HepG2 (cell line): ENCODE measurements around the gene CERS1. TPM values are rescaled to one million over a fixed set of nuclear protein-coding genes. Genes with fewer than 3 reads are reported as not detected.
A peak's percentile ranks its signal among the peaks of the same experiment; 100 is the strongest.

Experiments
- BATF2 ChIP-seq: sonication (generic); formaldehyde crosslinking; IDR thresholded peaks from 2 replicates; pipeline ENCODE4 v1.8.0; 2022; ENCODE audit warnings: mild to moderate bottlenecking, missing genetic modification reagents, moderate library complexity
- DMAP1 ChIP-seq: IDR thresholded peaks from 2 replicates; pipeline ENCODE4 v1.6.1; 2016
- ELF1 ChIP-seq: sonication (generic); formaldehyde crosslinking; IDR thresholded peaks from 2 replicates; pipeline ENCODE4 v1.4.0; 2020; ENCODE audit warnings: missing genetic modification reagents
- FOXP1 ChIP-seq, 2 experiments: fragments of 450-650 bp in 1 of 2; IDR thresholded peaks; 2 replicates each; pipeline ENCODE4 v1.6.1; 2017 to 2018; ENCODE audit warnings: antibody characterized with exemption in 1 of 2
- GFI1 ChIP-seq: sonication (generic); formaldehyde crosslinking; IDR thresholded peaks from 2 replicates; pipeline ENCODE4 v1.5.0; 2020; ENCODE audit warnings: missing genetic modification reagents, mild to moderate bottlenecking, borderline replicate concordance
- JUNB ChIP-seq: sonication (generic); formaldehyde crosslinking; IDR thresholded peaks from 2 replicates; pipeline ENCODE4 v1.8.0; 2022; ENCODE audit warnings: missing genetic modification reagents, mild to moderate bottlenecking, borderline replicate concordance
- MED1 ChIP-seq: sonication (generic); formaldehyde crosslinking; IDR thresholded peaks from 2 replicates; pipeline ENCODE4 v1.4.0; 2020; ENCODE audit warnings: missing genetic modification reagents
- MIXL1 ChIP-seq: IDR thresholded peaks from 2 replicates; pipeline ENCODE4 v1.6.1; 2016
- MXD4 ChIP-seq: IDR thresholded peaks from 2 replicates; pipeline ENCODE4 v1.6.1; 2016; ENCODE audit warnings: mild to moderate bottlenecking, missing biosample characterization, missing genetic modification reagents
- NCOA5 ChIP-seq: sonication (generic); formaldehyde crosslinking; IDR thresholded peaks from 2 replicates; pipeline ENCODE4 v1.4.0; 2020; ENCODE audit warnings: missing genetic modification reagents
- RAD21 ChIP-seq: fragments of 450-650 bp; formaldehyde crosslinking; IDR thresholded peaks from 2 replicates; pipeline ENCODE4 v1.5.0; 2020; ENCODE audit warnings: mild to moderate bottlenecking
- STAT5B ChIP-seq: sonication (generic); formaldehyde crosslinking; IDR thresholded peaks from 2 replicates; pipeline ENCODE4 v1.4.0; 2020; ENCODE audit warnings: missing genetic modification reagents
- TBL1XR1 ChIP-seq: fragments of 150-350 bp; IDR thresholded peaks from 2 replicates; pipeline ENCODE4 v1.6.1; 2014; ENCODE audit warnings: borderline replicate concordance, low read length; ENCODE audit not compliant: partially characterized antibody
- ZBTB1 ChIP-seq: sonication (generic); formaldehyde crosslinking; IDR thresholded peaks from 2 replicates; pipeline ENCODE4 v1.4.0; 2020; ENCODE audit warnings: missing genetic modification reagents, borderline replicate concordance
- ZBTB33 ChIP-seq: sonication (generic); formaldehyde crosslinking; IDR thresholded peaks from 2 replicates; pipeline ENCODE4 v1.4.0; 2020; ENCODE audit warnings: missing genetic modification reagents
- ZBTB7B ChIP-seq: sonication (generic); formaldehyde crosslinking; IDR thresholded peaks from 2 replicates; pipeline ENCODE4 v1.4.0; 2020; ENCODE audit warnings: missing genetic modification reagents
- ZNF296 ChIP-seq: sonication (generic); formaldehyde crosslinking; conservative IDR thresholded peaks from 2 replicates; pipeline ENCODE4 v1.5.0; 2020; ENCODE audit warnings: mild to moderate bottlenecking, missing genetic modification reagents
- ZNF350 ChIP-seq: sonication (generic); formaldehyde crosslinking; IDR thresholded peaks from 2 replicates; pipeline ENCODE4 v1.4.0; 2020; ENCODE audit warnings: mild to moderate bottlenecking, low read depth, missing genetic modification reagents, borderline replicate concordance
- ZNF510 ChIP-seq: sonication (generic); formaldehyde crosslinking; IDR thresholded peaks from 2 replicates; pipeline ENCODE4 v1.4.0; 2020; ENCODE audit warnings: low read depth, mild to moderate bottlenecking, missing genetic modification reagents
- ZNF639 ChIP-seq: conservative IDR thresholded peaks from 2 replicates; pipeline ENCODE4 v1.6.1; 2018; ENCODE audit warnings: missing genetic modification reagents
- ZNF670 ChIP-seq: sonication (generic); formaldehyde crosslinking; IDR thresholded peaks from 2 replicates; pipeline ENCODE4 v1.8.0; 2022; ENCODE audit warnings: mild to moderate bottlenecking, missing genetic modification reagents, borderline replicate concordance
- ZNF772 ChIP-seq: sonication (generic); formaldehyde crosslinking; IDR thresholded peaks from 2 replicates; pipeline ENCODE4 v1.5.0; 2020; ENCODE audit warnings: mild to moderate bottlenecking, missing genetic modification reagents
- ZNF775 ChIP-seq: sonication (generic); formaldehyde crosslinking; IDR thresholded peaks from 2 replicates; pipeline ENCODE4 v1.4.0; 2020; ENCODE audit warnings: missing genetic modification reagents, mild to moderate bottlenecking, moderate library complexity, borderline replicate concordance
- polyA plus RNA-seq, 8 experiments: library from polyadenylated mRNA; depleted of rRNA in 3 of 8; stranded (reverse) in 7 of 8; unstranded in 1 of 8; fragments of >200 nt; fragmentation: Illumina TruSeq in 4 of 8; extraction: Trizol in 4 of 8; gene quantifications; 2 replicates each; pipeline versions ENCODE4 v1.2.1 to v1.2.3, GENCODE V29; 2011 to 2016; ENCODE audit warnings: low read depth in 4 of 8, missing spikeins in 1 of 8, mixed read lengths in 1 of 8; ENCODE audit not compliant: insufficient read depth in 1 of 8
- total RNA-seq, 5 experiments: library from RNA; depleted of rRNA; stranded (reverse); fragments of >200 nt; fragmentation: Illumina TruSeq; extraction: Trizol; gene quantifications; 2 replicates each; pipeline ENCODE4 v1.2.3, GENCODE V29; 2016; ENCODE audit warnings: low read depth in 1 of 5

The CERS1 gene
- total and polyA plus RNA-seq, 2 of the 13 experiments (the other 11 are each of a cell fraction or from before 2014, with no cell fraction given), result 4.6 to 9.8 TPM

- TF ChIP-seq FOXP1 (IDR thresholded peaks at IDR 0.05), result 0 out of 2 replicates have a peak, but pooled peaks have one; percentile 26
- TF ChIP-seq FOXP1 (CRISPR knock-in tag; IDR thresholded peaks at IDR 0.05), result no peak
- no peak for TF ChIP-seq NCOA5
- no peak for TF ChIP-seq TBL1XR1
- peak; percentile 23; the same call in 1 of the 2 replicates for TF ChIP-seq MIXL1
- TF ChIP-seq ZBTB7B (CRISPR knock-in tag), result no peak
- no peak for TF ChIP-seq ZNF296
- TF ChIP-seq MXD4 (CRISPR knock-in tag), result peak; percentile 93
- TF ChIP-seq DMAP1 (CRISPR knock-in tag), result peak; percentile 92
- no peak for TF ChIP-seq ZBTB33 (CRISPR knock-in tag)
- TF ChIP-seq ELF1 (CRISPR knock-in tag), result peak; percentile 95
- TF ChIP-seq JUNB (CRISPR knock-in tag), result no peak
- no peak for TF ChIP-seq GFI1 (CRISPR knock-in tag)
- TF ChIP-seq RAD21 (CRISPR knock-in tag), result peak; percentile 28; the same call in 1 of the 2 replicates
- TF ChIP-seq MED1 (CRISPR knock-in tag), result peak; percentile 54
- TF ChIP-seq ZBTB1 (CRISPR knock-in tag), result peak; percentile 34; the same call in 1 of the 2 replicates
- no peak; the same call in 1 of the 2 replicates for TF ChIP-seq ZNF350 (CRISPR knock-in tag)
- no peak for TF ChIP-seq ZNF510
- peak; percentile 46 for TF ChIP-seq ZNF772 (CRISPR knock-in tag)
- TF ChIP-seq ZNF775 (CRISPR knock-in tag), result no peak
- no peak for TF ChIP-seq STAT5B (CRISPR knock-in tag)
- 0 out of 2 replicates have a peak, but pooled peaks have one; percentile 56 for TF ChIP-seq ZNF670 (CRISPR knock-in tag)
- TF ChIP-seq ZNF639 (CRISPR knock-in tag), result 0 out of 2 replicates have a peak, but pooled peaks have one; percentile 56
- TF ChIP-seq BATF2 (CRISPR knock-in tag), result no peak
Measured at GRCh38 chr19:18919086-18919899, 23.3 kb upstream of the CERS1 start, which contains the start of the genes COPE and DDX49 (continued).
